Measurements from ENCODE around the gene NAB2. TPM values are rescaled to one million over a fixed set of nuclear protein-coding genes. Genes with fewer than 3 reads are reported as not detected.

NAB2 gene
- total and polyA plus RNA-seq, 10 of the 15 experiments (the other 5 are each of a cell fraction or from before 2014, with no cell fraction given), result 0.35 to 35.2 (median 15.3) TPM

GRCh38 chr12:57063991-57064685 is 24.8 kb upstream of the NAB2 start (continued):
- TF ChIP-seq TCF3 (IDR thresholded peaks at IDR 0.05; ENCODE audit: borderline replicate concordance, insufficient read depth, low read depth, low read length), result no peak
- TF ChIP-seq CREM (IDR thresholded peaks at IDR 0.05; ENCODE audit: low read depth), result peak; percentile 69
- TF ChIP-seq NKRF (conservative IDR thresholded peaks at IDR 0.05), result no peak
- TF ChIP-seq CHD1 (IDR thresholded peaks at IDR 0.05; ENCODE audit: low read depth, low read length), result no peak
- TF ChIP-seq RAD51 (IDR thresholded peaks at IDR 0.05), result no peak; the same call in 1 of the 2 replicates
- no peak for TF ChIP-seq PAX8 (IDR thresholded peaks at IDR 0.05)
- no peak for TF ChIP-seq BCL3 (IDR thresholded peaks at IDR 0.05; ENCODE audit: borderline replicate concordance, insufficient read depth, low read depth, low read length, poor library complexity, severe bottlenecking)
- peak; percentile 79 for TF ChIP-seq RELB (IDR thresholded peaks at IDR 0.05; ENCODE audit: low read depth)
- TF ChIP-seq FOXM1 (IDR thresholded peaks at IDR 0.05; ENCODE audit: low read depth, low read length), result no peak
- TF ChIP-seq MTA2 (IDR thresholded peaks at IDR 0.05; ENCODE audit: low read depth), result 0 out of 2 replicates have a peak, but pooled peaks have one; percentile 14
- TF ChIP-seq BHLHE40 (IDR thresholded peaks at IDR 0.05; ENCODE audit: borderline replicate concordance in 1 of 2, low read depth in 2 of 2, low read length in 1 of 2), result no peak
- TF ChIP-seq PML (IDR thresholded peaks at IDR 0.05; ENCODE audit: low read length), result no peak
- no peak for TF ChIP-seq KLF5 (IDR thresholded peaks at IDR 0.05; ENCODE audit: partially characterized antibody)
- no peak for TF ChIP-seq PAX5 (IDR thresholded peaks at IDR 0.05; ENCODE audit: borderline replicate concordance, low read depth, low read length)
- TF ChIP-seq CEBPZ (IDR thresholded peaks at IDR 0.05; ENCODE audit: low read depth, low read length), result no peak
- no peak for TF ChIP-seq STAT1 (conservative IDR thresholded peaks at IDR 0.05)
- peak; percentile 65; the same call in 1 of the 2 replicates for TF ChIP-seq MLLT1 (IDR thresholded peaks at IDR 0.05)
- peak in 1 of 2 experiments; percentile 14; a peak in 1 of 4 replicates for TF ChIP-seq IKZF2 (IDR thresholded peaks at IDR 0.05)
- TF ChIP-seq ATF3 (IDR thresholded peaks at IDR 0.05; ENCODE audit: borderline replicate concordance, extremely low read depth, low read depth, low read length), result no peak
